ENCODE results near the gene KPNA2. TPM values are rescaled to one million over a fixed set of nuclear protein-coding genes. Genes with fewer than 3 reads are reported as not detected.

Gene KPNA2
- total and polyA plus RNA-seq, 2 of the 13 experiments (the other 11 are each of a cell fraction or from before 2014, with no cell fraction given), result 111 to 305 TPM

- TF ChIP-seq ZNF318 (CRISPR knock-in tag; IDR thresholded peaks at IDR 0.05) (peak; percentile 78; the same call in 1 of the 2 replicates), XRCC5 (optimal IDR thresholded peaks at IDR 0.05; ENCODE audit: low read length) (no peak), ZHX2 (IDR thresholded peaks at IDR 0.05; ENCODE audit: low read depth) (peak; percentile 32), ZHX2 (CRISPR knock-in tag; IDR thresholded peaks at IDR 0.05; ENCODE audit: borderline replicate concordance) (no peak; the same call in 1 of the 2 replicates), SIN3A (IDR thresholded peaks at IDR 0.05; ENCODE audit: borderline replicate concordance, low read depth, low read length) (peak; percentile 98), ZNF263 (CRISPR knock-in tag; IDR thresholded peaks at IDR 0.05) (peak; percentile 74), KMT2A (CRISPR knock-in tag; IDR thresholded peaks at IDR 0.05) (peak; percentile 90), SP4 (CRISPR knock-in tag; IDR thresholded peaks at IDR 0.05) (peak; percentile 88), ZNF350 (CRISPR knock-in tag; IDR thresholded peaks at IDR 0.05; ENCODE audit: borderline replicate concordance, low read depth) (peak; percentile 90; the same call in 1 of the 2 replicates), ARID2 (CRISPR knock-in tag; IDR thresholded peaks at IDR 0.05; ENCODE audit: borderline replicate concordance) (peak; percentile 98), ZNF883 (CRISPR knock-in tag; IDR thresholded peaks at IDR 0.05; ENCODE audit: not compliant biosample characterization) (peak; percentile 99), NFIC (IDR thresholded peaks at IDR 0.05; ENCODE audit: low read length) (no peak), ZNF816 (CRISPR knock-in tag; IDR thresholded peaks at IDR 0.05; ENCODE audit: borderline replicate concordance) (no peak; the same call in 1 of the 2 replicates)
Measured at GRCh38 chr17:68035523-68036303, at the start of gene KPNA2 (continued).

Data from HepG2 (cell line).